Coronary artery (tissue), 2 donors: Measurements from ENCODE around the gene SPTBN4.

Source experiments
- DNase-seq: peaks from one replicate; pipeline ENCODE4 v3.0.0-alpha.2; 2017; ENCODE audit warnings: low spot score
- H3K27ac ChIP-seq, 2 donors: fragments of 200-600 bp; sonication (generic); one replicate each; pipeline ENCODE4 v1.5.1; 2016 to 2019
- H3K4me3 ChIP-seq: fragments of 200-600 bp; sonication (generic); 2 replicates; pipeline ENCODE4 v1.5.1; 2016; ENCODE audit warnings: mild to moderate bottlenecking, moderate library complexity
- CTCF ChIP-seq: fragments of 200-600 bp; sonication (generic); IDR thresholded peaks from one replicate; pipeline ENCODE4 v1.5.1; 2019; ENCODE audit warnings: antibody characterized with exemption

The SPTBN4 gene

DNA sequence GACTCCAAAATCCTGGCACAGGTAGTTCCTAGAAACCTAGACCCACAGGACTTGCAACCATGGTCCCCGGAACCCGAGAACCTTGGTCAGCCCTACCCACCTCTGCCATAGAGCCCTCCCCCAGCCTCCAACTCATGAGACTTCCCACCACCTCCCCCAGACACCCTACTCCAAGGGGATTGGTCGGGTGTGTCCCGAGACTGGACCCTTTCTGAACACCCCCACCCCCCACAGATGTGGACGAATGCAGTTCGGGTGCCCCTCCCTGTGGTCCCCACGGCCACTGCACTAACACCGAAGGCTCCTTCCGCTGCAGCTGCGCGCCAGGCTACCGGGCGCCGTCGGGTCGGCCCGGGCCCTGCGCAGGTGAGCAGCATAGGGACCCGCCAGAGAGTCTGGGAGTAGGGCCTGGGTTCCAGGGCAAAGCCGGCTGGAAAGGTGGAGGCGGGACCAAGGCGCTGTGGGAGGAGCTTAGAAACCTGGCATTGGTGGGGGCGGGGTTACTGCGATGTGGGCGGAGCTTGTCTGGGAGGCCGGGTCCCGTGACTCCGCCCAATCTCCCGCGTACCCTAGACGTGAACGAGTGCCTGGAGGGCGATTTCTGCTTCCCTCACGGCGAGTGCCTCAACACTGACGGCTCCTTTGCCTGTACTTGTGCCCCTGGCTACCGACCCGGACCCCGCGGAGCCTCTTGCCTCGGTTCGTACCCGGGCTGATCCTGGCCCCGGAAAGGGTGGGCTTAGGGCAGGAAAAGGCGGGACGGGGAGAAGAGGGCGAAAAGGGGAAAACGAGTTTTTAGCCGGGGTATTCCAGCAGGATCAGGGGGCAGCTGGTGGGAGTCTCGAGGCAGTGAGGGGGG is 146.3 kb downstream of the SPTBN4 start:
- no peak for TF ChIP-seq CTCF
- peak; percentile 76 for DNase-seq
- Histone ChIP-seq H3K4me3 (peak overlapping the region; percentile 66), H3K27ac (peak overlapping the region in 1 of 2 donors; percentile 94)

DNA sequence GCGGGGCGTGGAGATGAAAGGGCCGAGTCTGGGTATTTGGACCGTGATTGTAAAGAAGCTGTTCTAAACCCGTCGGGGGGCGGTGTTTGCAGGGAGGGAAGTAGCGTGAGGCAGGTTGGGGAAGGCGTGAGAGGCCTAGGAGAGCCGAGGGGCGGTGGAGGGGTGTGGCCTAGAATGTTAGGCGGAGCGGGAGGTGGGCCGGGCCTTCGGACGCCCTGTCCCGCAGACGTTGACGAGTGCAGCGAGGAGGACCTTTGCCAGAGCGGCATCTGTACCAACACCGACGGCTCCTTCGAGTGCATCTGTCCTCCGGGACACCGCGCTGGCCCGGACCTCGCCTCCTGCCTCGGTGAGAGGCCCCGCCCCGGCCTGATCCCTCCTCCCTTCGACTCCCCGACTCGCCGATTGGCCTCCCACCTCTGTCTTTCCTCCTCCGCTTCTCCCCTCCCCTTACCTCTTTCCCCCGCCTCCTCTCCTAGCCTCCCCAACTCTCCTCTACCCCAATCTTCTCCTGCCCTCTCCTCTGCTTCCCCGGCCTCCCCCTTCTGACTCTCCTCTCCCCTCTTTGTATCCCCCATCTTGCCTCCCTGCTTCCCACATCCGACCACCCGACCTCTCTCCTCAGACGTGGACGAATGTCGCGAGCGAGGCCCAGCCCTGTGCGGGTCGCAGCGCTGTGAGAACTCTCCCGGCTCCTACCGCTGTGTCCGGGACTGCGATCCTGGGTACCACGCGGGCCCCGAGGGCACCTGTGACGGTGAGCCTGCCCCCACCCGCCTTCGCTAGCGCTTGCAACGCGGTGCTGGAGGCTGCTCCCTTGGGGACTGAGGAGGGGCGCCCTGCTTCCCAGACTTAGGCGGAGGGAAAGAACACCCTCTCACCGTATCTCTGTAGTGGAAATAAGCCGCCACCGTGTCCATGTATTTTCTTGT is 147.2 kb downstream of the SPTBN4 start:
- no peak for TF ChIP-seq CTCF
- Histone ChIP-seq H3K4me3 (peak overlapping the region; percentile 66), H3K27ac (peak overlapping the region in 1 of 2 donors; percentile 94)
- peak; percentile 83 for DNase-seq

DNA sequence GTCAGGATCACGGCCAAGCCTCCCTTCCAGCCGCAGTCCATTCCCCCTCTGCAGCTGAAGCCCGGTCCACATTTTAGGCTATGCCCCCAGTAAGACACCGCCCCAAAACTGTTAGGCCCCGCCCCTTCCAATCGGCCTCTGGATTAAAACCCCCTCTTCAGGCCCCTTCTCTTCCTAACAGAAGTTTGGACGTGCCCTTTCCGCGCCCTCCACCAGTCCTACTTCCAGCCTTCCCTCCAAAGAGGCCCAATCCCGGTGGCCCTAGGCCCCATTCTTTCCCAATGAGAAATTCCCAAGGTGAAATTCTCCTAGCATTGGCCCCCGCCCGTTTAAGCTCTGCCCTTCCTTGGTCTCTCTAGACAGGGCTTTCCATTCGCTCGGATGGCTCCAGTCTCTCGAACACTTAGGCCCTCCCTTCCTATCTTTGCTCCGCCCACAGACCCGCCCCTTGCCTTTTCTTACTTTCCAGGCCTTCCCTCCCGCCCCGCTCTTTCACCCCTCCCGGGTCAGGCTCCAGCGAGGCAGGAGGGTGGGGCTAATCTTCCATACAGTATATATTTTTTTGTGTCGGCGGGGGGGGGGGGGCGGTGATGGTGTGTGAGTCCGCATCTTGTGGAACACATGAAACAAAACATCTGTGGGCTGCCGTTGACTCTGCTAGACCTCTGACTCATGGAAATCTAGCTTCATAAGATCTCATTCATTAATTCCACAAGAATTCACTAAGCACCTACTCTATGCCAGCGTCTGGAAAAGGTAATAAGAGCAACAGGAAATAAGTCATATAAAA is 148.0 kb downstream of the SPTBN4 start:
- Histone ChIP-seq H3K4me3 (peak overlapping the region; percentile 66), H3K27ac (peak overlapping the region in 1 of 2 donors; percentile 94)
- no peak for TF ChIP-seq CTCF
- peak; percentile 87 for DNase-seq

DNA sequence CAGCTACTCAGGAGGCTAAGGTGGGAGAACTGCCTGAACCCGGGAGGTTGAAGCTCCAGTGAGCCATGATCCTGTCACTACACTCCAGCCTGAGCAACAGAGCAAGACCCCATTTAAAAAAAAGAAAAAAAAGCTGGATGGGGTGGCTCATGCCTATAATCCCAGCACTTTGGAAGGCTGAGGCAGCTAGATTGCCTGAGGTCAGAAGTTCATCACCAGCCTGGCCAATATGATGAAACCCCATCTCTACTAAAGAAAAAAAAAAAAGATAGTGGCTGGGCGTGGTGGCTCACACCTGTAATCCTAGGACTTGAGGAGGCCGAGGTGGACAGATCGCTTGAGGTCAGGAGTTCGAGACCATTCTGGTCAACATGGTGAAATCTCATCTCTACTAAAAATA is 149.4 kb downstream of the SPTBN4 start:
- DNase-seq: no peak
- no peak overlapping the region for H3K4me3 ChIP-seq
- no peak for TF ChIP-seq CTCF
- peak overlapping the region in 1 of 2 donors; percentile 36 for H3K27ac ChIP-seq

- H3K27ac ChIP-seq: no peak overlapping the region
- no peak for TF ChIP-seq CTCF
- DNase-seq: no peak
- no peak overlapping the region for H3K4me3 ChIP-seq
Observed at GRCh38 chr19:40616941-40617340, 150.1 kb downstream of the SPTBN4 start.

GRCh38 chr19:40617961-40618360 is 151.2 kb downstream of the SPTBN4 start:
- no peak for TF ChIP-seq CTCF
- Histone ChIP-seq H3K4me3 (no peak overlapping the region), H3K27ac (no peak overlapping the region)
- no peak for DNase-seq
